ENCODE results near the gene TBC1D10A.

The TBC1D10A gene

DNA sequence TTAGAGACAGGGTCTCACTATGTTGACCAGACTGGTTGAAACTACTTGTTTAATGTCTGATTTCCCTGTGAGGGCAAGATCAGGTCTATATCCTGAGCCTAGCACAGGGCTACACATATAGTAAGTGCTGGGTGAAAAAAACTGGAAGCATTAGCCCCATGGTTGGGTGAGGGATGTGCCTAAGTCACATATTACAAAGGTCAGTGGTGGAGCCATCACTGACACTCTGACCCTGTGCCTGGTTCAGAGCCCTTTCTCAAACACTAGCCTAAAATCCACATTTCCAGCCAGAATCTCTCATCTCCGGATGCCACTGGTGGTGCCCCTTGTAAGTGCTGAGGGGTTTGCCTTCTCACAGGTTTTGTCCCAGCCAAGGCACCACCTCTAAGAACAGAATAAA lies 9.0 kb downstream of the TBC1D10A start:
- DNase-seq (ENCODE audit: low spot score in 2 of 2): no peak
- no peak overlapping the region for H3K4me3 Mint-ChIP-seq
- no peak for ATAC-seq
- peaks cover 37% of the 10 kb centered on the region for H3K36me3 Mint-ChIP-seq
- peak overlapping the region; percentile 81 for H3K27ac Mint-ChIP-seq
- no peaks in the 10 kb centered on the region for H3K9me3 Mint-ChIP-seq
- peaks cover 86% of the 10 kb centered on the region for H3K4me1 Mint-ChIP-seq

DNA sequence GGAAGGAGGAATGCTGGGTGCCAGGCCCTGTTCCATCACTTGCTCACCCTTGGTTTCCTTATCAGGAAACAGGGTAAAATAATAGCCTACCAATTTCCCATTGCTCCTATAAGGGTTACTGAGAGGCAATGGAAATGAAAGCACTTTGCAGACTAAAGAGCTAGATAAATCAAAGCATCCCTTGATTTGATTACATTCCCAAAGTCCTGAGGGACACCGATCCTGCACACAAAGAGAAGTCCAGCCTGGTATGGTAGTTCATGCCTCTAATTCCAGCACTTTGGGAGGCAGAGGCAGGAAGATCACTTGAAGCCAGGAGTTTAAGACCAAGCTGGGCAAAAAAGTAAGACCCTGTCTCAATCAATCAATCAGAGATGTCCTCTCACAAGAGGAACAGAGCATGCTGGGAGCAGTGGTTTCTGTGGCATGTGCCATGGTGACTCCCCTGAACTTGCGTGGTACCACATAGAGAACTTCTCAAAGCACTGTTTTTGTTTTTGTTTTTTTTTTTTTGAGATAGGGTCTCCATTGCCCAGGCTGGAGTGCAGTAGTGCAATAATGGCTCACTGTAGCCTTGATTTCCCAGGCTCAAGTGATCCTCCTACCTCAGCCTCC lies 10.7 kb downstream of the TBC1D10A start:
- Mint-ChIP-seq H3K4me1 (peaks cover 92% of the 10 kb centered on the region), H3K4me3 (no peak overlapping the region), H3K36me3 (peaks cover 23% of the 10 kb centered on the region), H3K9me3 (no peaks in the 10 kb centered on the region), H3K27ac (peak overlapping the region; percentile 88)
- ATAC-seq: no peak
- DNase-seq (ENCODE audit: low spot score in 2 of 2): no peak

GRCh38 chr22:30314915-30315314 lies 11.8 kb downstream of the TBC1D10A start:
- Mint-ChIP-seq H3K4me3 (peak overlapping the region; percentile 51), H3K27ac (peak overlapping the region; percentile 88), H3K4me1 (peaks cover 92% of the 10 kb centered on the region)

DNA sequence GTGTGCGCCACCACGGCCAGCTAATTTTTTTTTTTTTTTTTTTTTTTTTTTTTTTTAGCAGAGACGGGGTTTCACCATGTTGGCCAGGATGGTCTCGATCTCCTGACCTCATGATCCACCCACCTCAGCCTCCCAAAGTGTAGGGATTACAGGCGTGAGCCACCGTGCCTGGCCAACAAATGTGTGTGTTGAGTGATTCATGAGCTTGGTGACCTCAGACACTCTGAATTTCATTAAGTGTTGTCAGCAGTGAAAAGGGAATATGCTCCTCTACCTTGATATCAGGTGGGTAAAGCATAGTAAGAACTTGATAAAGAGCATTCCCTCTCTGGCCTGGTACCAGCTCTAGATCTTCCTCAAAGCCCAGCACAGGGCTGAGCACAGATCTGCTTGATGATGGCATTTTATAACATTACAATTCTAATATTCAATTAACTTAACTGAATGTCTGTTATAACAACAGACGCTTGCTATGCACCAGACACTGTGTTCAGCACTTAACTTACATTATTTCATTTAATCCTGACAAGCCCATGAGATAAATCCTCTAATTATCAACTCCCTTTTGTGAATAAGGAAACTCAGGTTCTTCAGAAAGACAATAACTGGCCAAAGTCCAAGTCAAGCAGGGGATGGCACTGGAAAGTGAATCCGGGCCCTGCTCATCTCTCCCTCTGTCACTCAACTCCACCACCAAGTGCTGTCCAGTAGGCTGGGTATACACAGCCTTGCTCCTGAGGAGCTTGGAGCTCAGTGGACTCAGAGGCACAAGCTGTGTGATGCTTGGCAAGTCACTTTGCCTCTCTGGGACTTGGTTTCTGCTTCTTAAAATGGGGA lies 13.0 kb downstream of the TBC1D10A start:
- ATAC-seq: no peak
- peak overlapping the region; percentile 92 for H3K27ac Mint-ChIP-seq
- peaks cover 16% of the 10 kb centered on the region for H3K36me3 Mint-ChIP-seq

More at GRCh38 chr22:30314915-30315314, 11.8 kb downstream of the TBC1D10A start:
- ATAC-seq: peak; percentile 83
- peak in 1 of 2 donors; percentile 60 for DNase-seq (ENCODE audit: low spot score in 2 of 2)
- Mint-ChIP-seq H3K36me3 (peaks cover 15% of the 10 kb centered on the region), H3K9me3 (no peaks in the 10 kb centered on the region)

GRCh38 chr22:30312053-30312452 lies 14.7 kb downstream of the TBC1D10A start:
- peaks cover 23% of the 10 kb centered on the region for H3K36me3 Mint-ChIP-seq
- H3K4me1 Mint-ChIP-seq: peaks cover 91% of the 10 kb centered on the region
- ATAC-seq (peak; percentile 38), DNase-seq (ENCODE audit: low spot score in 2 of 2) (no peak)
- H3K4me3 Mint-ChIP-seq: peak overlapping the region; percentile 1
- H3K27ac Mint-ChIP-seq: peak overlapping the region; percentile 92
- no peaks in the 10 kb centered on the region for H3K9me3 Mint-ChIP-seq

More for the DNA sequence above, 13.0 kb downstream of the TBC1D10A start:
- Mint-ChIP-seq H3K9me3 (no peaks in the 10 kb centered on the region), H3K4me1 (peaks cover 90% of the 10 kb centered on the region), H3K4me3 (peak overlapping the region; percentile 51)
- DNase-seq (ENCODE audit: low spot score in 2 of 2): no peak

DNA sequence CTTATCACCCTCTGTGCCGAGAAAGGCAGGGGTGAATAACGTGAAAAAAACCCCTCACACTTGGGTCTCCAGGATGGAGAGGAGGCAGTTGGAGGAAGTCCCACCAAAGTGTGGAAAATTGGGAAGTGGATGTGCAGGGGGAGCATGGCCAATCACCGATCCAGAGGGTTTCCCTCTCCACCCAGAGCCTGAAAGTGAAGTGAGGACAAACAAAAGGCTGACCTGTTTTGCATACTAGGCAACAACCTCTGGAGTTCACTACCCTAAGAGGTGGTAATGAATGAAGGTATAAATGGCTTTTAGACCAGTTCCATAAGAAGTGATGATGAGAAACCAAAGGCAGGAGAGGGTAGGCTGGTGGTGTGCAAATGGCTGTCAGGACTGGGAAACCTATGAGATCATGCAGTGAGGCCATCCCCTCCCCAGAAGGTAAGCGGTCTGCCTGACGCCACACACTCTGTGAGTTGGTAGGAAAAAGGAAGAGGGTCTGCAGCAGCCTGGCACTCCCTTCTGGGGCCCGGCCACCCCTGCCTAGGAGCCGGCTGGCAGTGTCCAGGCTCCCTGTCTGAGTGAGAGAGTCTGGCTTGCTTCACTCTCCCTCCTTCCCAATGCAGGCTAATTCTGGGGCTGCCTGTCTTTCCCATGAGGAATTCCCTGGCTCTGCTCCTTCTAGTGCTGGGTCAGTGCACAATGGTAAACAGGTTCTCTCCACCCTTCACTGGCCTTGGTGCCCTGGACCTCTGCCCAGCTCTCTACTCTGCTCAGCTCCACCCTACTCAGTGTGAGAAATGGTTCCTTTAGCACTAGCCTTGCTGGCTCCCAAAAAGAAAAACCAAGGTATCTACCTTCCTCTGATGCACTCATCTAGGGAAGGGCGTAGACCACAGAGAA lies 15.6 kb downstream of the TBC1D10A start:
- H3K4me3 Mint-ChIP-seq: no peak overlapping the region
- H3K4me1 Mint-ChIP-seq: peaks cover 95% of the 10 kb centered on the region
- ATAC-seq (no peak), DNase-seq (ENCODE audit: low spot score in 2 of 2) (no peak)
- H3K9me3 Mint-ChIP-seq: no peaks in the 10 kb centered on the region
- H3K36me3 Mint-ChIP-seq: peaks cover 23% of the 10 kb centered on the region
- peak overlapping the region; percentile 98 for H3K27ac Mint-ChIP-seq

DNA sequence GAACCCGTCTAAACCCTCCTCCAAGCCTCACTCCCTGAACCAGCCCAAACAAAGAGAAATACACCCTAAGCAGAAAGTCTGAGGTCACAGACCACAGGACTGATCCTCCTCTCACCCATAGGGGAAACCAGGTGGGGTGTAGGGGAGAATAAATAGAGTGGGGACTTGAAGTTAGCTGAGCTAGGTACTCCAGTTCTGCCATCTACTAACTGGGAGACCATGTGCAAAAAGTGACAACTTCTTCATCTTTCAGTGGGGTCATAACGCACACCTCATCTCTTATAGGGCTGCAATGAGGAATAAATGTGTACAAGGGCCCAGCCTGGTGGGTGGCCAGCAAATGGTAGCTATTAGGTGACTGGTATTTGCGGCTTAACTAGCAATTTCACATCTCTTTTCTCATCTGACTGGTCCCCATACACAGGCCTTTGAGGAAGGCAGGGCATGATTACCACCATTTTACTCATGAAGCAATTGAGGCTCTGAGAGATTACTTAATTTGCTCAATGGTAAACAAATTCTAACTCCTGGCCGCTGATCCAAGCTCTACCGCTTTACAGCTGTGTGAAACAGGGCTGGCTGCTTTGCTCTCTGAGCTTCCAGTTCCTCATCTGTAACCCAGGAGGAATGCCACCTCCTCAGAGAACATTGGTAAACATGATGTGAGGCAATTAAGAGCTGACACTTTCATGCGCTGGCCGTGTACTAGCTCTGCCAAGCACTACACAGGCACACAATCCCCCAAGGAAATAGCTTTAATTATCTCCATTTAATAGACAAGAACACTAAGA lies 16.6 kb downstream of the TBC1D10A start:
- peaks cover 95% of the 10 kb centered on the region for H3K4me1 Mint-ChIP-seq
- peak; percentile 50 for ATAC-seq
- peak overlapping the region; percentile 98 for H3K27ac Mint-ChIP-seq
- peak overlapping the region; percentile 44 for H3K4me3 Mint-ChIP-seq
- no peak for DNase-seq (ENCODE audit: low spot score in 2 of 2)
- H3K9me3 Mint-ChIP-seq: no peaks in the 10 kb centered on the region
- peaks cover 19% of the 10 kb centered on the region for H3K36me3 Mint-ChIP-seq

- Mint-ChIP-seq H3K27ac (peak overlapping the region; percentile 98), H3K4me3 (peak overlapping the region; percentile 70), H3K36me3 (peaks cover 14% of the 10 kb centered on the region), H3K9me3 (no peaks in the 10 kb centered on the region), H3K4me1 (peaks cover 96% of the 10 kb centered on the region)
- ATAC-seq (peak; percentile 45), DNase-seq (ENCODE audit: low spot score in 2 of 2) (no peak)
Measured at GRCh38 chr22:30308518-30309230, 18.1 kb downstream of the TBC1D10A start.

DNA sequence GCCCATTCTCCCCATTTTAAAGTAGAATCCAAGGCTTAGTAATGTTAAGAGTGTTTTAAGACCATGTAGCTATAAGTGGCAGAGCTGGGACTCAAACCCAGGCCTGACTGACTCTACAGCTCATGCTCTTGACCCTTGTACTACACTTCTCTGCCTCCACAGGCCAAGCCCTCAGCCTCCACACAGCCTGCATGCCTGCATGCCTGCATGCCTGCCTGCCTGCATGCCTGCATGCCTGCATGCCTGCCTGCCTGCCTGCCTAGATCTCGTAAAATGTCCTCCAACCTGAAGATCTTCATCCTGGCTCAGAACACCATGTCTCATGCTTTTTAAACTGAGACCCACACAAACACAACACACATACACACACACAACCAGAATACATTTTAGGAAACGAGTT lies 18.6 kb downstream of the TBC1D10A start:
- peak overlapping the region; percentile 98 for H3K27ac Mint-ChIP-seq
- peaks cover 99% of the 10 kb centered on the region for H3K4me1 Mint-ChIP-seq
- peaks cover 11% of the 10 kb centered on the region for H3K36me3 Mint-ChIP-seq
- H3K4me3 Mint-ChIP-seq: peak overlapping the region; percentile 70
- H3K9me3 Mint-ChIP-seq: no peaks in the 10 kb centered on the region
- ATAC-seq (no peak), DNase-seq (ENCODE audit: low spot score in 2 of 2) (no peak)

GRCh38 chr22:30307041-30307574 lies 19.6 kb downstream of the TBC1D10A start:
- Mint-ChIP-seq H3K4me3 (peak overlapping the region; percentile 70), H3K9me3 (no peaks in the 10 kb centered on the region), H3K4me1 (peaks cover 99% of the 10 kb centered on the region), H3K36me3 (peaks cover 16% of the 10 kb centered on the region), H3K27ac (peak overlapping the region; percentile 98)
- no peak for DNase-seq (ENCODE audit: low spot score in 2 of 2)
- no peak for ATAC-seq

- DNase-seq (ENCODE audit: low spot score in 2 of 2) (no peak), ATAC-seq (no peak)
- H3K27ac Mint-ChIP-seq: peak overlapping the region; percentile 98
- peaks cover 99% of the 10 kb centered on the region for H3K4me1 Mint-ChIP-seq
- H3K36me3 Mint-ChIP-seq: peaks cover 16% of the 10 kb centered on the region
- H3K9me3 Mint-ChIP-seq: no peaks in the 10 kb centered on the region
- H3K4me3 Mint-ChIP-seq: peak overlapping the region; percentile 70
Measured at GRCh38 chr22:30306627-30307011, 20.1 kb downstream of the TBC1D10A start.

DNA sequence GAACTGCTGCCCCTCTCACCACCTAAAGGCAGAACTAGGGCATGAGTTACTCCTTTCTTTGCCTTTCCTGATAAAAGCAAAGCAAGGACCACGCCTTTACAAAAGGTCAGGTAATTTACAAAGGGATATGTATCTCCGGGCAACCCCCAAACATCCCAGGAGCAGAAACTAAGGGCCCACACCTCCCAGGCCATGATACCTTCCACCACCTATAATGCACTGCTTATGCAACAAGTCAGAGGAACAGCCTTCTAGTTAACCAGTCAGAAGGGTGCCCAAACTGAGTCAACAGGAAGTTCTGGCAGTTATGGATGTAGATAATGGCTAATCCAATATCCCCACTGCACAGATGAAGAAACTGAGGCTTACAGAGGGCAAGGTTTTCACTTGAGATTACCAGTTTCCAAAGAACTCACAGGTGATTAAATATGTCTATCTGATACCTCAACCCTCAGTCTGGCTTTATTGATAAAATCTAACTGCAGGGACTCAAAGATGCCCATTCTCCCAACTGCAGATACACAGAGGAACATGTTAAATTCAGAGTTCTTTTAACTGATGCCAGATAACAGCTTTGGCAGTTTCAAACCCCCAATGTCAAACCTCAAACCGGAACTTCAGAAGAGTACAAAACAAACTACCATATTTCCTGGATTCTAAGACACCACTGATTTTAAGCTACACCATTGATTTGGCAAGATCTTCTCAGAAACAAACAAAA lies 20.7 kb downstream of the TBC1D10A start:
- Mint-ChIP-seq H3K9me3 (no peaks in the 10 kb centered on the region), H3K4me3 (peak overlapping the region; percentile 70), H3K36me3 (peaks cover 18% of the 10 kb centered on the region), H3K4me1 (peaks cover 99% of the 10 kb centered on the region), H3K27ac (peak overlapping the region; percentile 98)
- ATAC-seq: peak; percentile 76
- DNase-seq (ENCODE audit: low spot score in 2 of 2): peak in 1 of 2 donors; percentile 59

- DNase-seq (ENCODE audit: low spot score in 2 of 2) (peak in 1 of 2 donors; percentile 66), ATAC-seq (peak; percentile 71)
- Mint-ChIP-seq H3K4me3 (peak overlapping the region; percentile 70), H3K36me3 (peaks cover 23% of the 10 kb centered on the region), H3K4me1 (peaks cover 95% of the 10 kb centered on the region), H3K9me3 (no peaks in the 10 kb centered on the region), H3K27ac (peak overlapping the region; percentile 98)
Measured at GRCh38 chr22:30305519-30305905, 21.2 kb downstream of the TBC1D10A start.

Measured in stimulated activated effector memory CD8-positive, alpha-beta T cell treated with anti-CD3 and anti-CD28 coated beads, Interleukin-12 subunit alpha, Interleukin-12 subunit beta, amount 100 ng/mL, for 72 hours (primary cell).